ENCODE measurements around the gene OXSR1. TPM values are rescaled to one million over a fixed set of nuclear protein-coding genes. Genes with fewer than 3 reads are reported as not detected.

OXSR1 gene
- total and polyA plus RNA-seq, 10 of the 15 experiments (the other 5 are each of a cell fraction or from before 2014, with no cell fraction given): 12.4 to 54.6 (median 35.7) TPM

DNA sequence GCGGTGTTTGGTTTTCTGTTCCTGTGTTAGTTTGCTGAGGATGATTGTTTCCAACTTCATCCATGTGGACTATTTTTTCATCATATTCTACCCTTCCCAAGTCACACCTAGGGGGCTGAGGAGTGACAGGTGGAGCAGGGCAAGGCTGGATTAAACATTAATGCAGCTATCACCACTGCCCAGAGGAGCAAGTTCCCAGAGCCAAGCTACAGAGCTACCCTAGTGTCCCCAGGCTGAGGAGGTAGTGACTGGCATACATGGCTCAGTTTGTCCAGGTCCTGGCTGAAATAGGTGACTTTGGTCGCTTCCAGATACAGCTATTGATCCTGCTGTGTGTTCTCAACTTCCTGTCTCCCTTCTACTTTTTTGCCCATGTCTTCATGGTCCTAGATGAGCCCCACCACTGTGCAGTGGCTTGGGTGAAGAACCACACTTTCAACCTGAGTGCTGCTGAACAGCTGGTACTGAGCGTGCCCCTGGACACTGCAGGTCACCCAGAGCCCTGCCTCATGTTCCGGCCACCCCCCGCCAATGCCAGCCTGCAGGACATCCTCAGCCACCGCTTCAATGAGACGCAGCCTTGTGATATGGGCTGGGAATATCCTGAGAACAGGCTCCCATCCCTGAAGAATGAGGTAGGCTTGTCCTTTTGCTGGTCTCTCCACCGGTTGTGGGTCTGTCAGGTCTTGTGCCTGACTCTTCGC lies 100.4 kb downstream of the OXSR1 start, which contains the start of gene SLC22A13:
Gene SLC22A13, plus strand, starts transcription at position 209 of the 704 bp plus-strand sequence. Its CDS starts 49 bp downstream, at position 258.
- H3K36me3 ChIP-seq (ENCODE audit: control insufficient read depth in 2 of 2, insufficient read depth in 2 of 2, low read length in 1 of 2): no peaks in the 10 kb centered on the region
- no peak for ATAC-seq
- CTCF ChIA-PET: no interaction called here
- no TSS peak for BruUV-seq (replicated peaks)
- no peak within 1 kb of the TSS for H3K4me2 ChIP-seq (ENCODE audit: control insufficient read depth, insufficient read depth)
- SMC1A ChIA-PET (ENCODE audit: uncharacterized antibody, unreplicated experiment): no interaction called here
- DNase-seq (ENCODE audit: low read depth, low spot score): no peak
- POLR2A ChIA-PET: no interaction called here
- H3K9me3 ChIP-seq (replicated peaks; ENCODE audit: control insufficient read depth, insufficient read depth, low read length): no peaks in the 10 kb centered on the region
- RAD21 ChIA-PET (ENCODE audit: unreplicated experiment): interaction anchor here (1.6 kb wide), 1 partner anchor 129 kb away, joined by 3 read pairs; the partner anchor contains the start of gene ACAA1
- intact Hi-C loops (cut with micrococcal nuclease; ENCODE audit: unreplicated experiment) (no loop called here), in situ Hi-C loops (cut with MboI) (no loop called here)
- no peaks in the 10 kb centered on the region for H3K79me2 ChIP-seq (ENCODE audit: control insufficient read depth, insufficient read depth, low read length)
- H2AFZ ChIP-seq (ENCODE audit: control insufficient read depth, low read depth, low read length): no peak within 1 kb of the TSS
- FAIRE-seq: no peak
- H3K9ac ChIP-seq (ENCODE audit: control insufficient read depth, insufficient read depth, low read length): no peak within 1 kb of the TSS
- H4K20me1 ChIP-seq (ENCODE audit: control insufficient read depth, insufficient read depth): no peaks in the 10 kb centered on the region
- peaks cover 14% of the 10 kb centered on the region for H3K4me1 ChIP-seq (ENCODE audit: control insufficient read depth, insufficient read depth, low read length)
- H3K4me3 ChIP-seq: no peak within 1 kb of the TSS
- TF ChIP-seq, protein P1, sequence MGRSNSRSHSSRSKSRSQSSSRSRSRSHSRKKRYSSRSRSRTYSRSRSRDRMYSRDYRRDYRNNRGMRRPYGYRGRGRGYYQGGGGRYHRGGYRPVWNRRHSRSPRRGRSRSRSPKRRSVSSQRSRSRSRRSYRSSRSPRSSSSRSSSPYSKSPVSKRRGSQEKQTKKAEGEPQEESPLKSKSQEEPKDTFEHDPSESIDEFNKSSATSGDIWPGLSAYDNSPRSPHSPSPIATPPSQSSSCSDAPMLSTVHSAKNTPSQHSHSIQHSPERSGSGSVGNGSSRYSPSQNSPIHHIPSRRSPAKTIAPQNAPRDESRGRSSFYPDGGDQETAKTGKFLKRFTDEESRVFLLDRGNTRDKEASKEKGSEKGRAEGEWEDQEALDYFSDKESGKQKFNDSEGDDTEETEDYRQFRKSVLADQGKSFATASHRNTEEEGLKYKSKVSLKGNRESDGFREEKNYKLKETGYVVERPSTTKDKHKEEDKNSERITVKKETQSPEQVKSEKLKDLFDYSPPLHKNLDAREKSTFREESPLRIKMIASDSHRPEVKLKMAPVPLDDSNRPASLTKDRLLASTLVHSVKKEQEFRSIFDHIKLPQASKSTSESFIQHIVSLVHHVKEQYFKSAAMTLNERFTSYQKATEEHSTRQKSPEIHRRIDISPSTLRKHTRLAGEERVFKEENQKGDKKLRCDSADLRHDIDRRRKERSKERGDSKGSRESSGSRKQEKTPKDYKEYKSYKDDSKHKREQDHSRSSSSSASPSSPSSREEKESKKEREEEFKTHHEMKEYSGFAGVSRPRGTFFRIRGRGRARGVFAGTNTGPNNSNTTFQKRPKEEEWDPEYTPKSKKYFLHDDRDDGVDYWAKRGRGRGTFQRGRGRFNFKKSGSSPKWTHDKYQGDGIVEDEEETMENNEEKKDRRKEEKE (IDR thresholded peaks at IDR 0.05): no peak
- no peak for TF ChIP-seq POLR2A (IDR thresholded peaks at IDR 0.05; ENCODE audit: low read depth, low read length)
- TF ChIP-seq, protein P2, sequence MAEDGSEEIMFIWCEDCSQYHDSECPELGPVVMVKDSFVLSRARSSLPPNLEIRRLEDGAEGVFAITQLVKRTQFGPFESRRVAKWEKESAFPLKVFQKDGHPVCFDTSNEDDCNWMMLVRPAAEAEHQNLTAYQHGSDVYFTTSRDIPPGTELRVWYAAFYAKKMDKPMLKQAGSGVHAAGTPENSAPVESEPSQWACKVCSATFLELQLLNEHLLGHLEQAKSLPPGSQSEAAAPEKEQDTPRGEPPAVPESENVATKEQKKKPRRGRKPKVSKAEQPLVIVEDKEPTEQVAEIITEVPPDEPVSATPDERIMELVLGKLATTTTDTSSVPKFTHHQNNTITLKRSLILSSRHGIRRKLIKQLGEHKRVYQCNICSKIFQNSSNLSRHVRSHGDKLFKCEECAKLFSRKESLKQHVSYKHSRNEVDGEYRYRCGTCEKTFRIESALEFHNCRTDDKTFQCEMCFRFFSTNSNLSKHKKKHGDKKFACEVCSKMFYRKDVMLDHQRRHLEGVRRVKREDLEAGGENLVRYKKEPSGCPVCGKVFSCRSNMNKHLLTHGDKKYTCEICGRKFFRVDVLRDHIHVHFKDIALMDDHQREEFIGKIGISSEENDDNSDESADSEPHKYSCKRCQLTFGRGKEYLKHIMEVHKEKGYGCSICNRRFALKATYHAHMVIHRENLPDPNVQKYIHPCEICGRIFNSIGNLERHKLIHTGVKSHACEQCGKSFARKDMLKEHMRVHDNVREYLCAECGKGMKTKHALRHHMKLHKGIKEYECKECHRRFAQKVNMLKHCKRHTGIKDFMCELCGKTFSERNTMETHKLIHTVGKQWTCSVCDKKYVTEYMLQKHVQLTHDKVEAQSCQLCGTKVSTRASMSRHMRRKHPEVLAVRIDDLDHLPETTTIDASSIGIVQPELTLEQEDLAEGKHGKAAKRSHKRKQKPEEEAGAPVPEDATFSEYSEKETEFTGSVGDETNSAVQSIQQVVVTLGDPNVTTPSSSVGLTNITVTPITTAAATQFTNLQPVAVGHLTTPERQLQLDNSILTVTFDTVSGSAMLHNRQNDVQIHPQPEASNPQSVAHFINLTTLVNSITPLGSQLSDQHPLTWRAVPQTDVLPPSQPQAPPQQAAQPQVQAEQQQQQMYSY (CRISPR knock-in tag; IDR thresholded peaks at IDR 0.05): no peak
- no peak for TF ChIP-seq JUNB (IDR thresholded peaks at IDR 0.05)
- H3K27ac ChIP-seq (ENCODE audit: control insufficient read depth, insufficient read depth): no peak within 1 kb of the TSS
- WGBS (ENCODE audit: insufficient coverage, insufficient replicate concordance, low lambda C conversion rate, missing lambda C conversion rate): 86% methylated on average over 9 of the region's 9 CpGs
- no peaks in the 10 kb centered on the region for H3K27me3 ChIP-seq (replicated peaks in 1 of 2; ENCODE audit: control insufficient read depth in 2 of 2, insufficient read depth in 2 of 2, low read length in 1 of 2)

All from GM12878 (cell line).